MCF 10A (cell line): ENCODE data around the gene D2HGDH. TPM values are rescaled to one million over a fixed set of nuclear protein-coding genes. Genes with fewer than 3 reads are reported as not detected.

Experiments
- BruUV-seq: library from RNA; stranded (reverse); fragments of 400-500 nt; replicated peaks from 2 replicates; lab custom pipeline; 2021; lab: Mats Ljungman, UMichigan
- CTCF ChIA-PET: fragments of 300-600 bp; sonication (Branson Sonifier 250); formaldehyde crosslinking; extraction: SDS; loops from one replicate; lab custom pipeline; 2021; ENCODE audit warnings: antibody characterized with exemption, inconsistent platforms; lab: Yijun Ruan, JAX
- POLR2A ChIA-PET: fragments of 300-600, 350-650 bp; sonication (Branson Sonifier 250); formaldehyde crosslinking; extraction: SDS; loops from one replicate; lab custom pipeline; 2020; ENCODE audit warnings: antibody characterized with exemption, inconsistent platforms; lab: Yijun Ruan, JAX
- DNase-seq: peaks from one replicate; pipeline ENCODE4 v3.0.0-alpha.2; 2018; ENCODE audit not compliant: unreplicated experiment
- H3K27ac Mint-ChIP-seq: one replicate; pipeline ENCODE4 v1.8.0; 2022; ENCODE audit warnings: mild to moderate bottlenecking, low read depth, mixed read lengths; ENCODE audit not compliant: unreplicated experiment
- H3K27me3 Mint-ChIP-seq: one replicate; pipeline ENCODE4 v1.8.0; 2022; ENCODE audit warnings: mixed read lengths; ENCODE audit not compliant: insufficient read depth, unreplicated experiment
- H3K36me3 Mint-ChIP-seq: one replicate; pipeline ENCODE4 v1.8.0; 2022; ENCODE audit warnings: mild to moderate bottlenecking, moderate library complexity, mixed read lengths; ENCODE audit not compliant: insufficient read depth, unreplicated experiment
- H3K4me1 Mint-ChIP-seq: one replicate; pipeline ENCODE4 v1.8.0; 2022; ENCODE audit warnings: mixed read lengths; ENCODE audit not compliant: insufficient read depth, unreplicated experiment
- H3K4me3 Mint-ChIP-seq: one replicate; pipeline ENCODE4 v1.8.0; 2022; ENCODE audit warnings: mild to moderate bottlenecking, moderate library complexity, mixed read lengths; ENCODE audit not compliant: unreplicated experiment
- H3K9me3 Mint-ChIP-seq: one replicate; pipeline ENCODE4 v1.8.0; 2022; ENCODE audit warnings: mixed read lengths; ENCODE audit not compliant: unreplicated experiment
- CTCF ChIP-seq: fragments of 200-600 bp; IDR thresholded peaks from one replicate; pipeline ENCODE4 v1.8.0; 2022; ENCODE audit warnings: antibody characterized with exemption, mild to moderate bottlenecking; ENCODE audit not compliant: unreplicated experiment
- intact Hi-C: fragments of 100-400 bp; cut with micrococcal nuclease; formaldehyde crosslinking; loops from 2 replicates; pipeline ENCODE4 v1.14.1; 2022
- total RNA-seq: library from RNA; stranded (reverse); gene quantifications from 2 replicates; pipeline ENCODE4 v1.2.3, GENCODE V29; 2022

D2HGDH gene
- total RNA-seq, 1 experiment from 2014 or later, result 41.5 TPM

- H3K9me3 Mint-ChIP-seq, result no peaks in the 10 kb centered on the region
- intact Hi-C loops, result no loop called here
- H3K4me3 Mint-ChIP-seq, result no peak overlapping the region
- POLR2A ChIA-PET, result interaction anchor here (1.3 kb wide), 1 partner anchor 26 kb away, joined by 3 read pairs; the partner anchor contains the start of gene ING5
- no peak for DNase-seq
- no peak overlapping the region for H3K27ac Mint-ChIP-seq
- no peak for TF ChIP-seq CTCF
- no TSS peak for BruUV-seq
- CTCF ChIA-PET, result interaction anchor here (0.8 kb wide), 1 partner anchor 151 kb away, joined by 3 read pairs; no protein-coding TSS in a partner anchor
- peaks cover 36% of the 10 kb centered on the region for H3K36me3 Mint-ChIP-seq
- H3K4me1 Mint-ChIP-seq, result no peaks in the 10 kb centered on the region
- H3K27me3 Mint-ChIP-seq, result no peaks in the 10 kb centered on the region
Observed at GRCh38 chr2:241728000-241728399, 6.4 kb upstream of the D2HGDH start.

GRCh38 chr2:241728627-241729026, 5.8 kb upstream of the D2HGDH start:
- intact Hi-C loops, result no loop called here
- TF ChIP-seq CTCF, result no peak
- H3K27me3 Mint-ChIP-seq, result no peaks in the 10 kb centered on the region
- no peak for DNase-seq
- no peak overlapping the region for H3K4me3 Mint-ChIP-seq
- POLR2A ChIA-PET, result interaction anchor here (1.3 kb wide), 1 partner anchor 27 kb away, joined by 3 read pairs; the partner anchor contains the start of gene ING5
- no peaks in the 10 kb centered on the region for H3K9me3 Mint-ChIP-seq
- no peaks in the 10 kb centered on the region for H3K4me1 Mint-ChIP-seq
- no peak overlapping the region for H3K27ac Mint-ChIP-seq
- CTCF ChIA-PET, result interaction anchor here (0.7 to 0.8 kb wide), 2 partner anchors 26 to 150 kb away, joined by 3 to 5 read pairs; no protein-coding TSS in a partner anchor
- peaks cover 31% of the 10 kb centered on the region for H3K36me3 Mint-ChIP-seq
- BruUV-seq, result no TSS peak

- ChIA-PET CTCF (no interaction called here), POLR2A (interaction anchor here (1.0 kb wide), 1 partner anchor 10 kb away, joined by 3 read pairs; no protein-coding TSS in a partner anchor)
- Mint-ChIP-seq H3K27ac (no peak overlapping the region), H3K9me3 (no peaks in the 10 kb centered on the region), H3K36me3 (peaks cover 25% of the 10 kb centered on the region), H3K4me1 (no peaks in the 10 kb centered on the region), H3K4me3 (no peak overlapping the region), H3K27me3 (no peaks in the 10 kb centered on the region)
- TF ChIP-seq CTCF, result no peak
- DNase-seq, result no peak
- BruUV-seq, result no TSS peak
- intact Hi-C loops, result no loop called here
Observed at GRCh38 chr2:241729868-241730267, 4.6 kb upstream of the D2HGDH start.

GRCh38 chr2:241730671-241731293, 3.6 kb upstream of the D2HGDH start:
- no peak for DNase-seq
- Mint-ChIP-seq H3K4me1 (no peaks in the 10 kb centered on the region), H3K4me3 (no peak overlapping the region), H3K36me3 (peaks cover 16% of the 10 kb centered on the region), H3K27me3 (no peaks in the 10 kb centered on the region), H3K9me3 (no peaks in the 10 kb centered on the region), H3K27ac (no peak overlapping the region)
- no TSS peak for BruUV-seq
- ChIA-PET CTCF (interaction anchor here (0.7 to 1.7 kb wide), 5 partner anchors 11 to 414 kb away, joined by 3 to 6 read pairs (median 3); no protein-coding TSS in a partner anchor), POLR2A (interaction anchor here (0.8 kb wide), 1 partner anchor 1165 kb away, joined by 3 read pairs; no protein-coding TSS in a partner anchor)
- TF ChIP-seq CTCF, result no peak
- intact Hi-C loops, result no loop called here
